Nephron progenitor cell (in vitro differentiated cells): Measurements from ENCODE around the gene SPSB3.

ENCODE experiments used
- DNase-seq: peaks from one replicate; pipeline ENCODE4 v3.0.0; 2021
- H3K27ac Mint-ChIP-seq: 2 replicates; pipeline ENCODE4 v1.8.0; 2021; ENCODE audit warnings: mild to moderate bottlenecking, moderate library complexity, mixed read lengths
- H3K27me3 Mint-ChIP-seq: 2 replicates; pipeline ENCODE4 v1.8.0; 2021; ENCODE audit warnings: mild to moderate bottlenecking, low read depth, mixed read lengths; ENCODE audit not compliant: poor library complexity
- H3K36me3 Mint-ChIP-seq: 2 replicates; pipeline ENCODE4 v1.8.0; 2021; ENCODE audit warnings: low read depth, mixed read lengths
- H3K4me1 Mint-ChIP-seq: 2 replicates; pipeline ENCODE4 v1.8.0; 2021; ENCODE audit warnings: mixed read lengths
- H3K4me3 Mint-ChIP-seq: 2 replicates; pipeline ENCODE4 v1.8.0; 2021; ENCODE audit warnings: mild to moderate bottlenecking, moderate library complexity, mixed read lengths
- H3K9me3 Mint-ChIP-seq: 2 replicates; pipeline ENCODE4 v1.8.0; 2021; ENCODE audit warnings: mild to moderate bottlenecking, moderate library complexity, mixed read lengths
- CTCF ChIP-seq: fragments of 200-600 bp; sonication (generic); IDR thresholded peaks from 2 replicates; pipeline ENCODE4 v1.5.0; 2021; ENCODE audit warnings: antibody characterized with exemption

SPSB3 gene

DNA sequence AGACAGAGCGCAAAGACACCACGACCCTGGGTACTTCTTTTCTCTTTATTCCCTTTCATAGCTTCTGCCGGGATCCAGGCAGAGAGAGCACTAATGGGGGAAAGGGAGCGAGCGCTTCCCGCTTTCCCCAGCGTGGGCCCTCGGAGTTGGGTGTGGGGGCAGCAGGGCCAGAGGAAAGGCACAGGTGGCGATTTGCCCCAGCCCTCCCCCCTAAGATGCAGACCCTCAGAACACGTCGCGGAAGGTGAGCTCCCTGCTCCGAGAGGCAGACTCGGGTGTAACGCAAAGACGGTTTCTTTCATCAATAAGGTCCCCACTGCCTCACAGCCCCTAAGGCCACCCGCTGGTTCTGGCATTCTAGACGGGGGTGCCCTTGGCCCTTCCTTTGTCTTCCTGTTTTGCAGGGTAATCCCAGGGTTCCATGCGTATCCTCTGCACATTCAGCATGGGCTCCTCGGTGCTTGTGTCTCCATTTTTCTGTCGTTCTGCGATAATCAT is 10.5 kb downstream of the SPSB3 start:
- Mint-ChIP-seq H3K27ac (peak overlapping the region; percentile 43), H3K4me1 (peaks cover 13% of the 10 kb centered on the region), H3K36me3 (no peaks in the 10 kb centered on the region), H3K4me3 (peak overlapping the region; percentile 96), H3K27me3 (no peaks in the 10 kb centered on the region), H3K9me3 (no peaks in the 10 kb centered on the region)
- no peak for DNase-seq
- TF ChIP-seq CTCF = no peak

- Mint-ChIP-seq H3K27me3 (no peaks in the 10 kb centered on the region), H3K36me3 (no peaks in the 10 kb centered on the region), H3K9me3 (no peaks in the 10 kb centered on the region), H3K4me3 (peak within 1 kb of the TSS; percentile 96), H3K4me1 (peaks cover 13% of the 10 kb centered on the region), H3K27ac (peak within 1 kb of the TSS; percentile 43)
- DNase-seq = peak; percentile 80
- no peak for TF ChIP-seq CTCF
Observed at GRCh38 chr16:1771188-1771863, 11.0 kb downstream of the SPSB3 start, which contains the start of gene NME3. TSS of gene NME3 (minus strand) at chr16:1771543. CDS start at chr16:1771534, 9 bp downstream.

- H3K27me3 Mint-ChIP-seq = no peaks in the 10 kb centered on the region
- TF ChIP-seq CTCF = no peak
- no peaks in the 10 kb centered on the region for H3K36me3 Mint-ChIP-seq
- peak overlapping the region; percentile 84 for H3K4me3 Mint-ChIP-seq
- H3K27ac Mint-ChIP-seq = no peak overlapping the region
- peak; percentile 38 for DNase-seq
- H3K9me3 Mint-ChIP-seq = no peaks in the 10 kb centered on the region
- H3K4me1 Mint-ChIP-seq = peaks cover 13% of the 10 kb centered on the region
Observed at GRCh38 chr16:1770328-1771187, 11.8 kb downstream of the SPSB3 start.

GRCh38 chr16:1769402-1770300 is 12.7 kb downstream of the SPSB3 start:
- no peak for TF ChIP-seq CTCF
- Mint-ChIP-seq H3K27ac (no peak overlapping the region), H3K4me1 (peaks cover 13% of the 10 kb centered on the region), H3K4me3 (no peak overlapping the region), H3K27me3 (no peaks in the 10 kb centered on the region), H3K9me3 (no peaks in the 10 kb centered on the region), H3K36me3 (no peaks in the 10 kb centered on the region)
- no peak for DNase-seq

DNA sequence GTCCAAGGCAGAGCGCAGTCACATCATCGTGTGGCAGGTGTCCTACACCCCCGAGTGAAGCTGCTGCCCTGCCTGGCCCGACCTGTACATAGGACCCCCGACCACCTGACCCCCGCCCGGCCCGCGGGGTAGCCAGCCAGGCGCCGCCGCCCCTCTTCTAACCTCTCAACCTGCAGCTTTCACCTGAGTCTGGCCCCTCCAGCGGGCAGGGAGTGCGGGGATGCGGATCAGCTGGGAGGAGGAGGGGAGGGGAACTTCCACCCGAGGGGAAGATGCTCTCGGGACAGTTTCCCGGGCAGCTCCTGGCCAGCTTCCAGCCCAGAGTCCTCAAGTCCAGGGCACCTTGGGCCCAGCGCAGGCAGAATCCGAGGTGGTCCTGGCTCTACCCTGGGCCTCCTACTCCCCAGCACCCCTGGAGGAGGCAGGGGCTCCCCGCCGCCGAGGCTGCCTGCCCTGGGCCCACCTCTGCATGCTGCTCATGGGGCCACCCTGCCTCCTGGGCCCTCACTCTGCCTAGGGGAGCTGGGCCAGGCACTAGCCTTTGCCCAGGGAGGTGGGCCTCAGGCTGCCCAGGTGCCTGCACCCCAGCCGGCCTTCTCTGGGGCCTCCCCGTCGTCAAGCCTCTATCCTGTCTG is 13.5 kb downstream of the SPSB3 start:
- Mint-ChIP-seq H3K9me3 (no peaks in the 10 kb centered on the region), H3K27me3 (no peaks in the 10 kb centered on the region), H3K4me1 (peaks cover 11% of the 10 kb centered on the region), H3K36me3 (no peaks in the 10 kb centered on the region), H3K27ac (no peak overlapping the region), H3K4me3 (no peak overlapping the region)
- DNase-seq = no peak
- no peak for TF ChIP-seq CTCF
